ENCODE data around the gene ITGB3.

DNA sequence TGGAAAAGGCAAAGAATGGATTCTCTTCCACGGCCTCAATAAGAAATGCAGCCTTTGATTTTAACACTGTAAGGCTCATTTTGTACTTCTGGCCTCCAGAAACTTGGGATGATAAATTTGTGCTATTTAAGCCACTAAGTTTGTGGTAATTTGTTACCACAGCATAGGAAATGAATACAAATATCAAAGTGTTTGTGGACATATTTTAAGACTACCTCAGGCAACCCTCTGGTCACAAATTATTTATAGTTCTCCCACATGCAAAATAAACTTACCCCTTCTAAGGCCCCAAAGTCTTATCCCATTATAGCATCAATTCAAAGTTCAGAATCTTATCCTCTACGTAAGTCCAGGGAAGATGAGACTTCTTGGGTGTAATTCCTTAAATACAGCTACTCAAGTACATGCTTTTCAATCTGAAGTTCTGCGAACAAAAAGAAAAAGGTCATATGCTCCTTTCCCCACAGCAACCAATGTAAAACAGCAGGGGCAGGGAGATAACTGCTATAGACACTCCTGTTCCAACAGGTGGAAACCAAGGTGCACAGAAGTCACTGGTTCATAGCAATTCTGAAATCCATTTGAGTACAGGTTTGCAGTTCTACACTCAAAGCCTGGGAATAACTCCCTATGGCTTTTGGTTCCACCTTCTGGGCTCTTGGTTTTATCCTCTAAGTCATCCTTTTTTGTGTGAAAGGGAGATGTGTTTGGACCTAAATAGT is 64.7 kb downstream of the ITGB3 start:
- TF ChIP-seq POLR2A (IDR thresholded peaks at IDR 0.05) (no peak), POLR2AphosphoS5 (IDR thresholded peaks at IDR 0.05) (no peak)
